GM18526 (cell line): ENCODE data around the gene EPHA8.

Source experiments
- POLR2A ChIP-seq: IDR thresholded peaks from 3 replicates; pipeline ENCODE4 v1.6.1; 2011; ENCODE audit not compliant: insufficient read length; ENCODE audit errors: extremely low read depth

The EPHA8 gene

DNA sequence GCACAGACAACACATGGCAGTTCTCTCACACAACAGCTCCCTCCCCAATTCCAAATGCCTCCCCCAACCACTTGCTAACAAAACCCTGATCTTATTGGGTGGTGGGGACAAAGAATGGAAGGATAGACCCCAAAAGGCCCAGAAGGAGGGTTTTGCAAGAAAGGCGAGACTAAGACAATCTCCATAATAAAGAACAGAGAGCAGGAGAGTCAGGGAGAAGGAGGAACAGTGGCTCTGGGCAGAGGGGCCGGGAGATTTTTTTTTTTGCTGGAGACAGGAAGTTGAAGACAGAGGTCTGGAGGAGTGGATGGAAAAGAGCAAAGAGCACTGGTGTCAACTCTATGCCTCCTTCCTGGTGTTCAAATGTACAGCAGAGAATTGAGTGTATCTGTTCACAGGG, 66.6 kb downstream of the EPHA8 start:
- TF ChIP-seq POLR2A: no peak

DNA sequence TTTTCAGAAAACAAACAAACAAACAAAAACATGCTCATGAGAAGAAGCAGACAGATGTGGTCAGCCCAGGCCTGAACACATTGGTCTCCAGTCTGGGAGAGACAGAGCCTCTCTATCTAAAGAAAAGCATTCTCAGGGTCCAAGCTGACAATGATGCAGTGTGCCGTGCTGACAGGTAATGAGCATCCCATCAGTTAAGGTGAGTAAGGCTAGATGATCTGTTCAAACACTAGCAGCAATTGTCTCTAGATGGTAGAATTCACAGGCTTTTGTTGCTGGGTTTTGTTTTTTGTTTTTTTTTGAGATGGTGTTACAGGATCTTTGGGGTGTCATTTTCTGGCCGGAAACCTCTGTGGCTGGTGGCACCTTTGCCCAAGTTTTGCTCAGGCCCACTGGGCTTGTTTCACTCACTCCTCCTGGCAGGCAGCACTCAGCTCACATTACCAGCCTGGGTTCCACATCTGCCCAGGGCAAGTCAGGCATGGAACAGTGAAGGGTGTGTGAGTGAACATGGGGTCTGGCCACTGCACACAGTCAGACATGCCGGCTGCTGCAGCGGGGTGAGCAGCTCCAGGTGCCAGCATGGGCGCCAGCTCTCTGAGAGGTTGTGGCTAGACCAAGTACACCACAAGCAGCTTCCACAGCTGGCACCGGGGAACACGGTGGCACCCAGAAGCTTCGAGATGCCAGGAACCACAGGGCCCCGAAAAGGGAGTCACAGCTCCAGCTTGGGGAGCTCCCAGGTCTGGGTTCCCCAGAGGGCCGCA, 70.6 kb downstream of the EPHA8 start:
- no peak for TF ChIP-seq POLR2A

DNA sequence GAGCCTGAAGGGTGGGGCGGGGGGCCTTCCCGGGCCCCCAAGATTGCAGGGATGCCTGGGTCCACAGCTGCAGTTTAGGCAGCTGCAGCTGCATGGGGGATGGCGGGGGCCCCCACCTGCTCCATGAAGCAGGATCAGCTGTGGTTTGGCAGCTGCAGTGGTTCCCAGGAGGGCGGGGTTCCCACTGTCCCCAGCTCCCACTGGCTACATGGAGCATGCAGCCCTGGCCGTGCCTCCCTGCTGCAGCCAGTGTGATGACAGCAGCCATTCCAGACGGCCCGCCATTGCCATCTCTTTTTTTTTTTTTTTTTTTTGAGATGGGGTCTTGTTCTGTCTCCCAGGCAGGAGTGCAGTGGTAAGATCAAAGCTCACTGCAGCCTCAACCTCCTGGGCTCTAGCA, 72.1 kb downstream of the EPHA8 start:
- TF ChIP-seq POLR2A: no peak

DNA sequence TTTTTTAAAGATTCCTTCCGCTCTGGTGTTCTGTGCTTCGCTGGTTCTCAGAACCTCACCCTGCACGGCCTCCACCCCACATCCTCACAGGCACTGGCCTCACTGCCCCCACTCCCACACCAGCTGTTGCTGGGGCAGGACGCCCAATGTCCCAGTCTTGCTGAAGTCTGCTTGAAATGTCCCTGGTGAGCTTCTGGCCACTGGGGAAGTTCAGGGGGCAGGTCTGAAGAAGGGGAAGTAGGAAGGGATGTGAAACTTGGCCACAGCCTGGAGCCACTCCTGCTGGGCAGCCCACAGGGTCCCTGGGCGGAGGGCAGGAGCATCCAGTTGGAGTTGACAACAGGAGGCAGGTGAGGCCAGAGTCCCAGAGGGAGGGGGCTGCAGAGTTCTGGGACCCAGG, 73.1 kb downstream of the EPHA8 start, which contains the start of gene C1QA:
Gene C1QA (plus strand): TSS at position 276 of the 400 bp plus-strand sequence. CDS start 989 bp downstream, outside the sequence.
- no peak for TF ChIP-seq POLR2A

DNA sequence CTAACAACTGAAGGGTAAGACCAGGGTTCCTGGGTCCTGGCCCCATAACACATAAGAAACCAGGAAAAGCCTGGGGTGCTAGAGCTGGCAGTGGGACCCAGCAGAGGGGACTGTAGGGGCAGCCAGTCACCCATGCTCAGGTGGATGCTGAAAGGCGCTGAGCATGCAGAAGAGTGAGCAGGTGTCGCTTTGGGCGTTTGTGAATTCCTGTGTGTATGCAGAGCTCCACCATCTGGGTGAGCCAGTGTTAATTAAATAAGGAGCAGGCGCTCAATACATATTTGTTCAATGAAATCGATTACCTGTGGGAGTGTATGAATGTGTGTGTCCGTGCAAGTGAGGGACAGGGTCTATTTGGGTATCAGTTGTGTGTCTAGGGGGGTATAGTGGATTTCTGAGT, 73.6 kb downstream of the EPHA8 start:
- no peak for TF ChIP-seq POLR2A

DNA sequence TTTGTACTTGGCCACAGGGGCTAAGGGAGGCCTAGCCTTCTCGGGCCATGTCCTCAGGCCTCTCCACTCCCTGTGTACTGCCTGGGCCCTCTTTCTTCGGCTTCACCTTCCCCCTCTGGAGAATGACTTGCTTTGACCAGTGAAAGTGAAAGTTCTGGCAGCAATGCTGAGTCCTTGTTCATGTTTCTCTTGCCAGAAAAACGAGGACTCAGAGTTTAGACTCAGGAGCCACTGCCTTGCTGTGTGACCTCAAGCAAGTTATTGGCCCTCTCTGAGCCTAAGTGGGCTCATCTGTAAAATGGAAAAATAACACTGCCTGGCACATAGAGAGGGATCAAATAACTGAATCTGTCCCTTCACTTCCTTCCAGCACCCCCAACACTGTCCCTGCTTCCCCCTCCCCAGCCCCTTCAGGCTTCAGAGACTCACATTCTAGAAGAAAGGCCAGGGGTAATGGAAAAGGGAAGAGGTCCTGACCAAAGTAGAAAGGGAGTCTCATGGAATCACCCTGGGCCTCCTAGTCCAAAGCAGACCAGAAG, 74.7 kb downstream of the EPHA8 start:
- TF ChIP-seq POLR2A: no peak

DNA sequence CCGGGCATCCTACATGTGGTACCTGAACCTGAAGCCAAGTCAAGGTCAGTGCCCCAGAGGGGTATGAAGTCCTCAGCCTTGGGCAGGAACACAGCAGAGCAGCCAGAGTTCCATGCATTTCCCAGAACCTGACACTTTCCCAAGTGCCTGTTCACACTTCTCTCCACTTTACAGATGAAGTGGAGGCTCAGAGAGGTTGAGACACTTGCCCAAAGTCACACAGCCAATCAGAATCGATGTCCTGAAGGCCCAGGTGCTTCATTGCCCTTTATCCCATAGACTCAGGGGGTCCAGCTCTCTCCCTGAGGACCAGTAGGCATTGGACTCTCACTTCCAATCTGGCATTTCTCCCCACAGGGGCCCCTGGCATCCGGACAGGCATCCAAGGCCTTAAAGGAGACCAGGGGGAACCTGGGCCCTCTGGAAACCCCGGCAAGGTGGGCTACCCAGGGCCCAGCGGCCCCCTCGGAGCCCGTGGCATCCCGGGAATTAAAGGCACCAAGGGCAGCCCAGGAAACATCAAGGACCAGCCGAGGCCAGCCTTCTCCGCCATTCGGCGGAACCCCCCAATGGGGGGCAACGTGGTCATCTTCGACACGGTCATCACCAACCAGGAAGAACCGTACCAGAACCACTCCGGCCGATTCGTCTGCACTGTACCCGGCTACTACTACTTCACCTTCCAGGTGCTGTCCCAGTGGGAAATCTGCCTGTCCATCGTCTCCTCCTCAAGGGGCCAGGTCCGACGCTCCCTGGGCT, 75.4 kb downstream of the EPHA8 start:
- no peak for TF ChIP-seq POLR2A

DNA sequence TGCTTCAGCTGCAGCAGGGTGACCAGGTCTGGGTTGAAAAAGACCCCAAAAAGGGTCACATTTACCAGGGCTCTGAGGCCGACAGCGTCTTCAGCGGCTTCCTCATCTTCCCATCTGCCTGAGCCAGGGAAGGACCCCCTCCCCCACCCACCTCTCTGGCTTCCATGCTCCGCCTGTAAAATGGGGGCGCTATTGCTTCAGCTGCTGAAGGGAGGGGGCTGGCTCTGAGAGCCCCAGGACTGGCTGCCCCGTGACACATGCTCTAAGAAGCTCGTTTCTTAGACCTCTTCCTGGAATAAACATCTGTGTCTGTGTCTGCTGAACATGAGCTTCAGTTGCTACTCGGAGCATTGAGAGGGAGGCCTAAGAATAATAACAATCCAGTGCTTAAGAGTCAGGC, 76.0 kb downstream of the EPHA8 start:
- no peak for TF ChIP-seq POLR2A

DNA sequence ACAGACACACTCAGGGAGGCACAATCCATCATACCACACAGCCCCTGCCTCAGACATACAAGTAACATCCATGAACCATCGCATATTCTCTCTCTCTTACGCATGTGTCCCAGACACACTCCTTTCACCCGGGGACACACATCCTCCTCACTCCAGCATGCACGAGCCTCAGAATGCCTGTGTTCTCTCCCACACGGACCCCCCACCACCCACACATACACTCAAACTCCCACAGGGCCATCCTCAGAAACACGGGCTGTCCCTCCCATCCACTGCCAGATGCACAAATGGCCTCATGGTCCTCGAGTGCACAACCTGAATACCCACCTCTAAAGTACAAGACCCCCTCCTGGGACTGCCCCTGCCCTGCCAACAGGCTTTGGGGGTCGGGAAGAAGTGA, 78.0 kb downstream of the EPHA8 start:
- no peak for TF ChIP-seq POLR2A

DNA sequence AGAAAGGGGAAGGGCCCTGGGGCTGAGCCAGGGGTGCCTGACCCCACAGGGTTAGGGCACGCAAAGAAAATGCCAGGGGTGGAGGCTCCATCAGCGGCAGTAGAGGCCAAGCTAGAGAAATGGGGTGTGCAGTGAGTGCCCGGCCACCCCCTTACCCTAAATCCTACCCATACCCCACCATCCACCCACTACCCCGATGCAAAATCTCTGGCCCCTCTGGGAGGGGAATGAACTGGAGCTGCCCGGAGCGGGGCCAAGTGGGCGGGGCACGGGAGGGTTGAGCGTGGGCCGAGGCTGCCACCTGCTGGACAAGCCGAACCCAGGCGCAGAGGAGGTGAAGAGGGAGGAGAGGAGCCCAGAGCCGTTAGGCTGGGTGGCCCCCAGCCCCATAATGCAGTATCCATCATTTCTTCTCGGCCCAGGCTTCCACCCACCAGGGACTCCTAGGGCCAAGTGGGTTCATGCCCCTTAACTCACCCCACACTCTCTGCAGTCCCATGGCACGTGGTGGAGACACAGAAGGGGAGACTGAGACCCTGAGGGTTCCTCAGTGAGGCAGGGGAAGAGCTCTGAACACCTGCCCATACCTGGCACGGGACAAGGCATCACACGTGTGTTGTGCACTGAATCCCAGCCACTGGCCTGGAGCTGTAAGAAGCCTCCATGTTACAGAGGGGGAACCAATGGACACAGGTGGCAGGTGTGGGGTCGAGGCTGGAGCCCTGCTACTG, 78.8 kb downstream of the EPHA8 start:
- TF ChIP-seq POLR2A: no peak

DNA sequence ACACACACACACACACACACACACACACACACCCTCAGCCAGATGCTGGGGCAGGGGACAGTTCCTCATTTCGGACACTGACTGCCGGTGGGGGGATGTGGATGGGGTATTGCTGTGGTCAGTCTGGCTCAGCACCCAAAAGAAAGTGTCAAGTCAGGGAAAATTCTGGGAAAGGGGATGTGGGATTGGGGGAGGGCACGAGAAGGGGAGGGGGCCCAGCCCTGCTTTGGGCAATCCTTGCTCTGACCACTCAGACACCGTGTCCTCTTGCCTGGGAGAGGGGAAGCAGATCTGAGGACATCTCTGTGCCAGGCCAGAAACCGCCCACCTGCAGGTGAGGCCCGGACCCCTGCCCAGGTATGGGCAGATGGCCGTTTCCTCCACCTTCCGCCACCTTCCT, 80.1 kb downstream of the EPHA8 start, which contains the start of gene C1QC:
Gene C1QC (plus strand): TSS at position 253 of the 400 bp plus-strand sequence. CDS start 391 bp downstream, outside the sequence.
- TF ChIP-seq POLR2A: no peak

DNA sequence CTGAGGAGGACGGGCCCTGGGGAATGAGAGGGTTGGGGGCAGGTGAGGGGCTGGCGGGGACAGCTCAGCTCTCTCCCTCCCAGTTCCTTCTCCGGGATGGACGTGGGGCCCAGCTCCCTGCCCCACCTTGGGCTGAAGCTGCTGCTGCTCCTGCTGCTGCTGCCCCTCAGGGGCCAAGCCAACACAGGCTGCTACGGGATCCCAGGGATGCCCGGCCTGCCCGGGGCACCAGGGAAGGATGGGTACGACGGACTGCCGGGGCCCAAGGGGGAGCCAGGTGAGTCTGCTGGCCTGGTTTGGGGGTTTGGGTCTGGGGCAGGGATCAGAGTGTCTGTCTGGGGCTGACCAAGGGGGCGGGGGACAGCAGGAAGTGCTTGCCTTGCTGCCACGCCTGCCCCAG, 80.6 kb downstream of the EPHA8 start:
- no peak for TF ChIP-seq POLR2A

DNA sequence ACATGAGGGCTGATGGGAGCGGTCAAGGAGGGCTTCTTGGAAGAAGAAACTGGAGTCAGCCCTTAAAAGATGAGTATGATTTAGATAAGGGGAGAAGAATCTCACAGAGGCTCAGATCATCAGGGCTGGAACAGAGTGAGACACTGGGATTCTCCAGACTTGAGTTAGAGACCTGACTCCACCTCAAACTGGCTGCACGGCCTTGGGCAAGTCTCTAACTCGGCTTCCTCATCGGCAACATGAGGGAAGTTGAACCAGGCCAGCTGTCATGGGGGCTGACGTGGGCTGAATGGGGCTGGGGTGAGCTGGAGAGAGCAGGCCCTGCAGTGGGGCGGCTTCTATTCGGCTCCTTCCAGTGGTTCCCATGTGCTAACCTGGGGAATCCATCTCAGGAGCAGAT, 82.6 kb downstream of the EPHA8 start:
- TF ChIP-seq POLR2A: no peak

DNA sequence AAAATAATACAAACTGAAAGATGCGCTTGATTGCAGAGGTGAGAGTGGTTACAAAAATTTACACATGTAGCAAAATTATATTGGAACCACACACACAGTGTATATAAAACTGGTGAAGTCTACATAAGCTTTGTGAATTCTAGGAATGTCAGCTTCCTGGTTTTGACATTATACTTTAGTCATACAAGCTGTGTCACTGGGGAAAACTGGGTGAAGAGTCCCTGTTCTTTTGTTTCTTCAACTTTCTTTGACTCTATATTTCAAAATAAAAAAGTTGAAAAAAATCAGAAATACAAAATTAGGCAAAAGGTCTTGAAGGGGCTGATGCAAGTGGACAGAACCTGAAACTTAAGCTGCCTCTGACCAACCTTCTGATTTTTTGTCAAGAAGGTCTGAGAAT, 83.1 kb downstream of the EPHA8 start:
- TF ChIP-seq POLR2A: no peak

DNA sequence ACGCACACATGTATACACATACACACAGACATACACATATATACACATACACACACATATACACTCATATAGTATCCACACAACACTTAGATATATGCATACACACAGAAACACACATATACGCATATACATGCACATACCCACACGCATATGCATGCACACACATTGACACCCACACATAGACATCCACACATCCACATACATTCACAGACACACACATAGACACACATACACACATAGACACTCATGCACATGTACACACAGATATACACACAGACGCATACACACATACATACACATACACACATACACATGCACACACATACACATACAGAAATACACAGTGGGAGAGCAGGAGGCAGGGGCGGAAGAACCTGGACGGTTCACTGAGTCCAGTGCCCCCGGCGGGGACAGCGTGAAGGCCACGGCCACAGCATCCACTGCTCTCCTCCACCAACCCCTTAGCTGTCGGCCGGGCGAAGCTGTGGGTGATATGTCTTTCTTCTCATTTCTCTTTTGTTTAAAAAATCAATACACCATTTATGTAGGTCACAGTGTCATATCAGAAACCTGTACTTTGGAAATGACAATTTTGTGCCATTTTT, 86.9 kb downstream of the EPHA8 start:
- no peak for TF ChIP-seq POLR2A
